ENCODE data around the gene CLEC10A. TPM values are rescaled to one million over a fixed set of nuclear protein-coding genes. Genes with fewer than 3 reads are reported as not detected.

Gene CLEC10A
- total and polyA plus RNA-seq, 11 donors = 1.5 to 30.1 (median 2.7) TPM

DNA sequence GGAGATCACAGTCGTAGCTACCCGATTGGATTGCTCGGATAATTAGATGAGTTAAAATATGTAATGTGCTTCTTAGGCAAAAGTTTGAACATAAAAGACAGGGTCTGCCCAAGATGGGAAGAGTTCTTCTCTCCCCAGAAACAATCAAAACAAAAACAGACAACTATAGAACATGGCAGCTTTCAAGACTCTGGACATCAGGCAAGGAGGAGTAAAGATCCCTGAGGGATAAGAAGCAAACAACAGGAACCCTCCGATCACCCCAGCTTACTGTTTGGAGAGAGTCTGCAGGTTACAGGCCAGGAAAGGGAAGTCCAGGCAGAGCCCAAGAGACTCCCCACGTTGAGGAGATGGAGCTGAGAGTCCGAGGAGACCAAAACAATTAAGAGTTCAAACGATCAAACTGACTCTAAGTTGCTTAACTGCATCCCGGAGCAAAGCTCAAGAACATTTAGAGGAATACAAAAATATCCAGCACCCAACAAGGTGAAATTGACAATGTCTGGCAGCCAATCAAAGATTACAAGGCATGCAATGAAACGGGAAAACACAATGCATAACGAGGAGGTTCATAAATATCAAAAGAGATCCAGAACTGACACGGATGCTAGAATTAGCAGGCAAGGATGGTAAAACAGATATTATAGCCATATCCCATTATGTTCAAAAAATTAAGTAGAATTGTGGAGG is 30.7 kb upstream of the CLEC10A start:
- WGBS, 4 donors = 50 to 60% (median 57%) methylated on average over 11 of the region's 11 CpGs
- Histone ChIP-seq H3K36me3 (no peaks in the 10 kb centered on the region), H3K9me3 (no peaks in the 10 kb centered on the region), H3K4me3 (no peak overlapping the region), H3K27ac (no peak overlapping the region), H3K4me1 (peaks cover 0 to 11% (median 0%) of the 10 kb centered on the region in 12 donors), H3K27me3 (peaks cover 0 to 36% (median 0%) of the 10 kb centered on the region in 9 donors)
- no peak for DNase-seq
- TF ChIP-seq POLR2A (IDR thresholded peaks at IDR 0.05) (no peak), CTCF (IDR thresholded peaks at IDR 0.05) (no peak)
- ATAC-seq = no peak
- intact Hi-C loops (cut with DNase I) = no loop called here

DNA sequence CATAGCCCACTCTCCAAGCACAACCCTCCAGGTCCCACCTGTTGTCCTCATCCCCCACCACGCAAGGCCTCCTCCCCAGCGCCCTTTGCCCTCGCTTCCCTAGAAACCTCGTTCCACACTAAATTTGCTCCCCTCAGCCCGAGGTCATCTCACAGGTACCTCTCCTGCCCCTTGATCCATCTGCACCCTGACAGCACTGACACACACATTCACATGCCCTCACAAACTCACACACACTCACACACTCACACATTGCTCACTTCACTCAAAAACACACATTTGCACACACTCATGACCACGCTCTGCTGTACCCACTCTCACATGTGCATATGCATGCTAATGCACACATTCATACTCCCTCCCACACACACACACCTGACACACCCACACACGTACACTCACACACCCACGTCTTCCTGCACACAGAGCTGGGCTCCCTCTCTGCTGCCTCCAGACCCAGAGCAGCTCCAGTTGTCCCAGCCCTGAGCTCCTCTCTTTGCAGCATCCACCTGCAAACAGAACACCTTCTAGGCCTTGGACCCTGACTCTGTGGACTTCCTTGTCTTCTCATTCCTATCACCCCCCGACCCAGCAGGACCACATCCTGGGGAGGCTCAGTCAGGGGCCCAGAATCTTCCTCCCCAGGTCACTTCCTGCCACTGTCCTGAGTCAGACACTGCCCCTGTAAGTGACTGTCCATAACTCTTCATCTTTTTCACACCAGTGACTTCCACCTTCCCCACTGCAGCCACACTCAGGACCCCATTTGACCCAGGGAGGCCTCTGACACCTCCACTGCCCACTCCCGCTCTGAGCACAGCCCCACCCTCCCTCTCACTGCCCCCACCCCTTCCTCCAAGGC is 29.6 kb upstream of the CLEC10A start:
- intact Hi-C loops (cut with DNase I) = no loop called here
- TF ChIP-seq CTCF (IDR thresholded peaks at IDR 0.05) (no peak), POLR2A (IDR thresholded peaks at IDR 0.05) (no peak)
- H3K27ac ChIP-seq = no peak overlapping the region
- H3K27me3 ChIP-seq = peaks cover 0 to 43% (median 0%) of the 10 kb centered on the region in 9 donors
- DNase-seq (no peak), ATAC-seq (no peak)
- WGBS, 4 donors = 74 to 78% (median 77%) methylated on average over 10 of the region's 10 CpGs
- no peak overlapping the region for H3K4me3 ChIP-seq
- no peaks in the 10 kb centered on the region for H3K36me3 ChIP-seq
- H3K9me3 ChIP-seq = no peaks in the 10 kb centered on the region
- H3K4me1 ChIP-seq = peaks cover 0 to 3% (median 0%) of the 10 kb centered on the region in 12 donors

DNA sequence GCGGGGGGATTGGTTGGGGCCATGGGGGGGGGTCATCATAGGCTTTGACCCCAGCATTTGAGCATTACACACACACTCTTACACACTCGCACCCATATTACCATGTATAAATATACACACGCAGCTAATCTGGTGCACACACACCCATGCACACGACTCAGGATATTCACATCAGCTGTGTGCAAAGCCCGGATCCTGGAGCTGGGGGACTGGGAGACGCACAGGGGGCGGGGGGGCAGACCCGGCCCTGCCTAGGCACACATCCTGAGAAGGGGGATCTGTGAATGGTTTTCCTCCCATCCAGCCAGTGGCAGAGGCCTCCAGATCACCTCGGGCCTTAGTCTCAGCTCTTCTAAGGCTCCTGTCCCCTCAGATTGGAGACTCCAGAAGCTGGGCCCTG is 28.9 kb upstream of the CLEC10A start:
- Histone ChIP-seq H3K36me3 (no peaks in the 10 kb centered on the region), H3K27me3 (peaks cover 0 to 49% (median 0%) of the 10 kb centered on the region in 9 donors), H3K4me3 (no peak overlapping the region), H3K9me3 (no peaks in the 10 kb centered on the region), H3K4me1 (no peaks in the 10 kb centered on the region), H3K27ac (no peak overlapping the region)
- ATAC-seq = no peak
- intact Hi-C loops (cut with DNase I) = no loop called here
- no peak for DNase-seq
- TF ChIP-seq CTCF (IDR thresholded peaks at IDR 0.05) (no peak), POLR2A (IDR thresholded peaks at IDR 0.05) (no peak)
- 79 to 87% (median 80%) methylated on average over 8 to 9 of the region's 9 CpGs for WGBS, 4 donors

DNA sequence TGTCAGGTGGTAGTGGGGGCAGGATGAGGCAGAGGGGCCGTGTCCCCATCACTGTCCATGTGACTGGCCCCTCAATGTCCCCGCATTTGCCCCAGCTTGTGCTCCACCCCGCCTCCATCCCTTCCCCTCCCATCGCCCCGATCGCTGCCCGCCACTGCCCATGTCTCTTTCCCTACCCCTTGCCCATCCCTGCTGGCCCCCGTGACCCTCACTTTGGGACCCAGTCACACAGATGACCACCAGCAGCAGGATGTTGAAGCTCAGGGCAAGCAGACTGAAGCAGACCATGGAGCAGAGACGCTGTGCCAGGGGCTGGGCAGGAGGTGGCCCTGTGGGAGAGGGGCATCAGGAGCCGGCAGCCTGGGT is 28.5 kb upstream of the CLEC10A start:
- no peak overlapping the region for H3K27ac ChIP-seq
- no peaks in the 10 kb centered on the region for H3K9me3 ChIP-seq
- ATAC-seq = no peak
- TF ChIP-seq POLR2A (IDR thresholded peaks at IDR 0.05) (no peak), CTCF (IDR thresholded peaks at IDR 0.05) (no peak)
- 87 to 92% (median 89%) methylated on average over 10 of the region's 10 CpGs for WGBS, 4 donors
- no peak for DNase-seq
- H3K27me3 ChIP-seq = peaks cover 0 to 48% (median 0%) of the 10 kb centered on the region in 9 donors
- no peaks in the 10 kb centered on the region for H3K4me1 ChIP-seq
- H3K4me3 ChIP-seq = no peak overlapping the region
- intact Hi-C loops (cut with DNase I) = no loop called here
- no peaks in the 10 kb centered on the region for H3K36me3 ChIP-seq
